ENCODE measurements around the gene MRPL41.
A peak's percentile ranks its signal among the peaks of the same experiment; 100 is the strongest.
"Not testable (repeated sequence)": the region's sequence is repeated elsewhere in the genome, so short reads cannot be mapped to it uniquely, and the experiment has no call there.

Gene MRPL41

GRCh38 chr9:137534256-137535119 is 17.2 kb upstream of the MRPL41 start:
- Histone ChIP-seq H3K79me2 (ENCODE audit: insufficient read depth, low read depth) (no peaks in the 10 kb centered on the region), H3K4me1 (ENCODE audit: low read depth, poor library complexity, severe bottlenecking) (peaks cover 10% of the 10 kb centered on the region), H3K27ac (peak overlapping the region; percentile 38; the same call in 1 of the 2 replicates), H2AFZ (ENCODE audit: low read depth) (peak overlapping the region; percentile 45; the same call in 1 of the 2 replicates), H3K9ac (peak overlapping the region; percentile 0; the same call in 1 of the 2 replicates), H4K20me1 (ENCODE audit: insufficient read depth) (no peaks in the 10 kb centered on the region), H3K4me3 (IDR thresholded peaks at IDR 0.05; ENCODE audit: insufficient read depth, low read depth, low read length) (no peak overlapping the region), H3K27me3 (ENCODE audit: insufficient read depth, low read depth) (no peaks in the 10 kb centered on the region), H3K36me3 (ENCODE audit: insufficient read depth) (no peaks in the 10 kb centered on the region), H3K4me2 (peak overlapping the region; percentile 5; the same call in 1 of the 2 replicates)
- TF ChIP-seq, protein P1, sequence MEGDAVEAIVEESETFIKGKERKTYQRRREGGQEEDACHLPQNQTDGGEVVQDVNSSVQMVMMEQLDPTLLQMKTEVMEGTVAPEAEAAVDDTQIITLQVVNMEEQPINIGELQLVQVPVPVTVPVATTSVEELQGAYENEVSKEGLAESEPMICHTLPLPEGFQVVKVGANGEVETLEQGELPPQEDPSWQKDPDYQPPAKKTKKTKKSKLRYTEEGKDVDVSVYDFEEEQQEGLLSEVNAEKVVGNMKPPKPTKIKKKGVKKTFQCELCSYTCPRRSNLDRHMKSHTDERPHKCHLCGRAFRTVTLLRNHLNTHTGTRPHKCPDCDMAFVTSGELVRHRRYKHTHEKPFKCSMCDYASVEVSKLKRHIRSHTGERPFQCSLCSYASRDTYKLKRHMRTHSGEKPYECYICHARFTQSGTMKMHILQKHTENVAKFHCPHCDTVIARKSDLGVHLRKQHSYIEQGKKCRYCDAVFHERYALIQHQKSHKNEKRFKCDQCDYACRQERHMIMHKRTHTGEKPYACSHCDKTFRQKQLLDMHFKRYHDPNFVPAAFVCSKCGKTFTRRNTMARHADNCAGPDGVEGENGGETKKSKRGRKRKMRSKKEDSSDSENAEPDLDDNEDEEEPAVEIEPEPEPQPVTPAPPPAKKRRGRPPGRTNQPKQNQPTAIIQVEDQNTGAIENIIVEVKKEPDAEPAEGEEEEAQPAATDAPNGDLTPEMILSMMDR (conservative IDR thresholded peaks at IDR 0.05; ENCODE audit: low read depth, low read length), result peak; percentile 73

DNA sequence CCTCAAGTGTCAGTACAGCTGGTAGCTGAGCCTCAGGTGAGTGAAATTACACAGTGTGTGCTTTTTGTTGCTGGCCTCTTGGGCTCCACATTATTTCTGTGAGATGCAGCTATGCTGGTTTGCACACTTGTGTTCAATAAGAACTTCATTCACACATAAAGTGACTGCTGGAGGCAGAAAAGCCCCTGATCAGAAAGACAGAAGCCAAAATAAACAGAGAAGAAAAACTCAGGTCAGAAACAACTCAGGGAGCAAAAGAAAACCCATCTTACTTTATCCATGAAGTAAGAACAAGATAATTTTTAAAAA is 16.6 kb upstream of the MRPL41 start:
- H3K36me3 ChIP-seq (ENCODE audit: insufficient read depth), result no peaks in the 10 kb centered on the region
- H3K4me2 ChIP-seq, result peak overlapping the region; percentile 5; the same call in 1 of the 2 replicates
- H3K27ac ChIP-seq, result peak overlapping the region; percentile 38; the same call in 1 of the 2 replicates
- H2AFZ ChIP-seq (ENCODE audit: low read depth), result peak overlapping the region; percentile 45; the same call in 1 of the 2 replicates
- H3K9ac ChIP-seq, result peak overlapping the region; percentile 0; the same call in 1 of the 2 replicates
- TF ChIP-seq, protein P1 (conservative IDR thresholded peaks at IDR 0.05; ENCODE audit: low read depth, low read length), result peak; percentile 8; the same call in 1 of the 2 replicates
- no peaks in the 10 kb centered on the region for H3K27me3 ChIP-seq (ENCODE audit: insufficient read depth, low read depth)
- no peaks in the 10 kb centered on the region for H4K20me1 ChIP-seq (ENCODE audit: insufficient read depth)
- no peaks in the 10 kb centered on the region for H3K79me2 ChIP-seq (ENCODE audit: insufficient read depth, low read depth)
- H3K4me1 ChIP-seq (ENCODE audit: low read depth, poor library complexity, severe bottlenecking), result peaks cover 10% of the 10 kb centered on the region
- no peak overlapping the region for H3K4me3 ChIP-seq (IDR thresholded peaks at IDR 0.05; ENCODE audit: insufficient read depth, low read depth, low read length)

- not testable (repeated sequence) for H3K4me3 ChIP-seq (IDR thresholded peaks at IDR 0.05; ENCODE audit: insufficient read depth, low read depth, low read length)
These were observed 15.0 kb upstream of the MRPL41 start for GRCh38 chr9:137536594-137537131.

DNA sequence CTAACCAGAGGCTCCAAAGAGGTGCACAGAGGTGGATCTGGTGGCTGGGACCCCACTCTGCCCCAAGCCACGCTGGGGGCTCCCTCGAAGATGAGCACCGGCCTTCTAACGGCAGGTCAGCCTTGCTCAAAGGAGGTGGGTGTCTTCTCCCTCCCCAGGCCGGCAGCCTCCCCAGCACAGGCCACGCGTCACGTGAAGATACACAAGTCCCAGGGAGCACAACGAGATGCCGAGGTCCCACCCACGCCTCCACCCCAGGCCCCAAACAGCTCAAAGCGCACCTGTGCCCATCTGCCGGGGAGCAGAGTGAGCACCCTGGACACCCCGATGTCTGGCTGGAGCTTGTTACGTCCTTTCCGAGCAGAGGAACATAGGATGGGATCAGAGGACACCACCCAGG is 13.6 kb upstream of the MRPL41 start:
- H3K4me1 ChIP-seq (ENCODE audit: low read depth, poor library complexity, severe bottlenecking), result peaks cover 10% of the 10 kb centered on the region
- no peaks in the 10 kb centered on the region for H3K27me3 ChIP-seq (ENCODE audit: insufficient read depth, low read depth)
- no peaks in the 10 kb centered on the region for H3K36me3 ChIP-seq (ENCODE audit: insufficient read depth)
- H4K20me1 ChIP-seq (ENCODE audit: insufficient read depth), result no peaks in the 10 kb centered on the region
- H3K27ac ChIP-seq, result no peak overlapping the region
- TF ChIP-seq, protein P1 (conservative IDR thresholded peaks at IDR 0.05; ENCODE audit: low read depth, low read length), result no peak
- H2AFZ ChIP-seq (ENCODE audit: low read depth), result no peak overlapping the region
- H3K4me2 ChIP-seq, result no peak overlapping the region
- no peak overlapping the region for H3K9ac ChIP-seq
- no peak overlapping the region for H3K4me3 ChIP-seq (IDR thresholded peaks at IDR 0.05; ENCODE audit: insufficient read depth, low read depth, low read length)
- H3K79me2 ChIP-seq (ENCODE audit: insufficient read depth, low read depth), result no peaks in the 10 kb centered on the region

More at GRCh38 chr9:137536594-137537131, 15.0 kb upstream of the MRPL41 start:
- not testable (repeated sequence) for H3K9ac ChIP-seq; H4K20me1 ChIP-seq (ENCODE audit: insufficient read depth); H3K36me3 ChIP-seq (ENCODE audit: insufficient read depth); H3K4me2 ChIP-seq; H3K27me3 ChIP-seq (ENCODE audit: insufficient read depth, low read depth); H3K79me2 ChIP-seq (ENCODE audit: insufficient read depth, low read depth); H3K27ac ChIP-seq; H2AFZ ChIP-seq (ENCODE audit: low read depth)
- peaks cover 10% of the 10 kb centered on the region for H3K4me1 ChIP-seq (ENCODE audit: low read depth, poor library complexity, severe bottlenecking)

All from KMS-11 (cell line).